Measurements from ENCODE around the gene CCDC70. TPM values are rescaled to one million over a fixed set of nuclear protein-coding genes. Genes with fewer than 3 reads are reported as not detected.

Gene CCDC70
- total RNA-seq, 4 donors from 2014 or later = not detected

DNA sequence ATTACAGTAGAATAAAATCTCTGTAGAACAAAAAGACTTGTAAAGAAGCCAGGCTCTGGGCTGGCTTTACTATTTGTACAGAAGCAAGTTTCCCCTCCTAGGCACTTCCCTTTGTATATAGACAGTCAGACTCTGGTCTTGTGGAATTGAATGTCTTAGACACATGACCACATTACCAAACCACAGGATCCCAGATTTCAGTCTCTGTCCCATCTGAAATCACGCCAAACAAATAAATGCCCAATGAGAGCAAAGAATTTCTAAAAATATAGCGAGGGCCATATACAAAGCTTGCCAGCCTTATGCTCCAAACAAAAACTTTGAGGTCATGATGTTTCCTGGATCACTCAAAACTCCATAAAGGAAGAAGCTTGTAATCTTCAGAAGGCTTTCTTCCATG is 23.9 kb downstream of the CCDC70 start:
- no peak for ATAC-seq (ENCODE audit: low FRiP score)
- TF ChIP-seq, protein P1, sequence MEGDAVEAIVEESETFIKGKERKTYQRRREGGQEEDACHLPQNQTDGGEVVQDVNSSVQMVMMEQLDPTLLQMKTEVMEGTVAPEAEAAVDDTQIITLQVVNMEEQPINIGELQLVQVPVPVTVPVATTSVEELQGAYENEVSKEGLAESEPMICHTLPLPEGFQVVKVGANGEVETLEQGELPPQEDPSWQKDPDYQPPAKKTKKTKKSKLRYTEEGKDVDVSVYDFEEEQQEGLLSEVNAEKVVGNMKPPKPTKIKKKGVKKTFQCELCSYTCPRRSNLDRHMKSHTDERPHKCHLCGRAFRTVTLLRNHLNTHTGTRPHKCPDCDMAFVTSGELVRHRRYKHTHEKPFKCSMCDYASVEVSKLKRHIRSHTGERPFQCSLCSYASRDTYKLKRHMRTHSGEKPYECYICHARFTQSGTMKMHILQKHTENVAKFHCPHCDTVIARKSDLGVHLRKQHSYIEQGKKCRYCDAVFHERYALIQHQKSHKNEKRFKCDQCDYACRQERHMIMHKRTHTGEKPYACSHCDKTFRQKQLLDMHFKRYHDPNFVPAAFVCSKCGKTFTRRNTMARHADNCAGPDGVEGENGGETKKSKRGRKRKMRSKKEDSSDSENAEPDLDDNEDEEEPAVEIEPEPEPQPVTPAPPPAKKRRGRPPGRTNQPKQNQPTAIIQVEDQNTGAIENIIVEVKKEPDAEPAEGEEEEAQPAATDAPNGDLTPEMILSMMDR (IDR thresholded peaks at IDR 0.05) = no peak
- no peak for DNase-seq (ENCODE audit: low spot score)

DNA sequence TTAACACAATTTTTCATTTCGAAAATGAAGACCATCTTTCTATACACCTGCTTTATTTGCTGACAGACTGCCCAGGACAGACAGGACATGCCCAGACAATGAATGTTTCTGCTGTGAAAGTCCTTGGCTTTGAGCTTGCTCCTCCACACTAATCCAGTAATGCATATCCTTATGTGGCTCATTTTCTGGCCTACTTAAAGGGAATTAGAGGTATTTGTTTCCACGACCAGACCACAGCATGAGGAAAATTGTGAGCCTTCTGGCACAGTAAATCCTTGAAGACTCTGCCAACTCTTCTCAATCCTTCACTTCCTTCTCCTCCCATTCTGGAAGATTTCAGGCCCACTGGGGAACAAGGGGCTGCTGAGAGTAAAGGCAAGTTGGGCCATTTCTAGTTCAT is 25.7 kb downstream of the CCDC70 start:
- DNase-seq (ENCODE audit: low spot score) (no peak), ATAC-seq (ENCODE audit: low FRiP score) (no peak)
- TF ChIP-seq, protein P1 (IDR thresholded peaks at IDR 0.05) = no peak

DNA sequence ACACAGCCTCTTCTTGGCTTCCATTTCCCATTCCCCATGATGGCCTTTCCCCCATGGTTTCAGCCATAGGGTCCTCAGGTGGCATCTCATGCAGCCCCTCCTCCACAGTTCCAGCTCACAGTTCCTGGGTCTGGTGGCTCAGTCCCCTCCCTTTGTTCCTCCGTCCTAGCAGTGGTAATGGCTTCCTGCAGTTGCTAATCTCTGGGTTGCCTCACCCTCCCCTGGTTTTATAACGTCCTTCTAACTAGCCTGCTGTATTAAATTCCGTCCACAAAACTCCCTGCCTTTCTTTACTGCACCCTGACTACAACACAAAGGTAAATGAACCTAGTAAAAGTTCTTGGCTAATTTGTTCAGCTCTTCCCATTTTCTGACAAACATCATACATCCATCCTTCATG is 30.9 kb downstream of the CCDC70 start:
- TF ChIP-seq, protein P1 (IDR thresholded peaks at IDR 0.05) = no peak
- ATAC-seq (ENCODE audit: low FRiP score) (no peak), DNase-seq (ENCODE audit: low spot score) (no peak)

DNA sequence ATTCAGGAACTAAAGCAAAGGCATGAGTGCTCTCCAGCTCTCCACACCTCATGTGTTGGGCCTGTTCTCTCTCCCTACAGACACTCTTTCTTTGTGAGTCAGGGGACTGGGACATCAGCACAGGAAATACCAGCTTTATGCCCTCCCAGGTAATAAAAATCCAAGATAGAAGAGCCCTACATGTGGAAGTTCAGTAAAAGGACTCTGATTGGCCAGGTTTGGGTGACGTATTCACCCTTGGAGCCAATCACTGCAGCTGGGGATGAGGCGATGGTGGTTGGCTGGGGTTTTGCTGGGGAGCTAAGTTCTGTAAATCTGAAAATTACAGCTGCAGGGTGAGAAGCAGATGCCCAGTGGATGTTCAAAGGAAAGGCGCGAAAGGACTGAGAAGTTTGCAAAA is 32.5 kb downstream of the CCDC70 start:
- DNase-seq (ENCODE audit: low spot score) (no peak), ATAC-seq (ENCODE audit: low FRiP score) (no peak)
- TF ChIP-seq, protein P1 (IDR thresholded peaks at IDR 0.05) = no peak

DNA sequence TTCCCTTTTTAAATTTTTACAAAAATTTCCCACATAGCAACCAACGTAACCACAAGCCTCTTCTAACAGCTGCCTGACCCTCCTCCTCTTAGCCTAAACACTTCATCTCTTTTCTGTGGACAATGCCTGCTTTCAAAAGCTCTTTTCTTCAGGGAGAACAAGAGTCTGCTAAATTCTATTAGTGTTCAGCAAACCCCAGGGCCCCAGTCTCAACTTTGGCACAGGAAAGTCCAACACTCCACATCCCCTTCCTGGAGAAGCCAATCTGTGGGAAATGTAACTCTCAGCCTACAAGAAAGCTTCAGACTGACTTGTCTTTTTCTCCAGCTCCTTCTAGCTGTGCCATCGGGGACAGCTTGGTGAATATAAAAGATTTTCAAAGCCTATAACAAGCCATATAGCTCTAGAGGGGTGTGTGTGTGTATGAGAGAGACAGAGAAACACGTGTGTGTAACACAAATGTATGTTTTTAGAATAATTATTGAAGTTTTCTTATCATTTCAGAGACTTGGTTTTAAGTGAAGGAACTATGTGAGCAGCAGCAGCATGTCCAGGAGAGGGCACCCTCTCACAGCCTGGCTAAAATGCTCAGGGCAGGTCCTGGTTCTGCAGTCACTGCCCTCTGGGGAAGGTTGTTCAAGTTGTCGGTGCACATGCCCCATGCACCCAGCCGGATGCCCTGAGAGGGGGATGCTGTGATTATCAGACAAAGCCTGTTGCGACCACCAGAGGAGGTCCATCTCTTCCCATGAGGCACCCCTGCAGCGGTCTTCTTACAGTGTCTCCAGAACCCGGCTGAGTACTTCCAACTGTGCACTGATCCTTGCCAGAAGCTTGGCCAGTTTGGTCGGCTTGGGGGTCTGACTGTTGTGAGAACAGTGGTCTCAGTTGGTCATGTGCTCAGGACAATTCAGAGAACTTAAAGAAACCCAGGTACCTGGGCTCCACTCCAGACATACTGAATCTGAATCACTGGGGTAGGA is 34.4 kb downstream of the CCDC70 start:
- TF ChIP-seq, protein P1 (IDR thresholded peaks at IDR 0.05) = no peak
- ATAC-seq (ENCODE audit: low FRiP score) (peak; percentile 69), DNase-seq (ENCODE audit: low spot score) (no peak)

DNA sequence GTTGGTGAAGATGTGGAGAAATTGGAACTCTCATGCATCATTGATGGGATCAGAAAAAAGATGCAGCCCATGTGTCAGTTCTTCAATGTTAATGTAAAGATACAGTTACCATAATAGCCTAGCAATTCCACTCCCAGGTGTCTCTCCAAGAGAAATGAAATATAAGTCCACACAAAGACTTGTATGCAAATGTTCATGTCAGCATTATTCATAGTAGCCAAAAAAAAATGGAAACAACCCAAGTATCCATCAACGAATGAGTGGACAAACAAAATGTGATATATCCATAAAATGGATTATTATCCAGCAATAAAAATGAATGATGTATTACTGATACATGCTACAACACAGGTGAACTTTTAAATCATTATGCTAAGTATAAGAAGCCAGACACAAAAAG is 38.7 kb downstream of the CCDC70 start:
- TF ChIP-seq, protein P1 (IDR thresholded peaks at IDR 0.05) = no peak
- no peak for ATAC-seq (ENCODE audit: low FRiP score)

DNA sequence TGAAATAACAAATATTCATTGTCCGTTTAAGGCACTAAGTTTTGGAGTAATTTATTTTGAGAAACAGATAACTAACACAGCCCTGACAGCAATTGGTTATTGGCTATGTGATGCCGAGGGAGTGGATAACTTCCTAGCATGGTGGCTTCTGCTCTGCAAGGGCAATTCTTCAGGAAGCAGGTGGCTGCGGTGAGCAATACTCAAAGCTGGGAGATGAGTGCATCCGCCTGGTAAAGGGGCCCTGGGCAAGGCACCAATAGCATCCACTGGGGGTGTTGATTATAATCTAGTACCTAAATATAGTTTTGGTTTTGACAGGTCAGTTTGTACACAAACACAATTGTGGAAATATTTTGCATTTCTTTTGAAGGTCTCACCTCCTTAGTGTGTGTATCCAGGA is 41.0 kb downstream of the CCDC70 start:
- ATAC-seq (ENCODE audit: low FRiP score) (no peak), DNase-seq (ENCODE audit: low spot score) (no peak)
- TF ChIP-seq, protein P1 (IDR thresholded peaks at IDR 0.05) = no peak

More for the DNA sequence above, 38.7 kb downstream of the CCDC70 start:
- no peak for DNase-seq (ENCODE audit: low spot score)

All from omental fat pad (tissue), 4 donors.